B cell (primary cell): ENCODE measurements around the gene ILK. TPM values are rescaled to one million over a fixed set of nuclear protein-coding genes. Genes with fewer than 3 reads are reported as not detected.

Experiments
- ATAC-seq: fragments of 200-7000 bp; cut with Tn5 transposase; one replicate; pipeline ENCODE4 v1.10.0; 2021; ENCODE audit warnings: low read depth, mild to moderate bottlenecking, moderate number of reproducible peaks, moderate library complexity
- CTCF ChIA-PET: fragments of 350-600 bp; sonication (Branson Sonifier 250); formaldehyde crosslinking; loops from one replicate; lab custom pipeline; 2021; ENCODE audit warnings: antibody characterized with exemption, inconsistent platforms; lab: Charles Lee
- POLR2A ChIA-PET: fragments of 350-600 bp; sonication (Branson Sonifier 250); formaldehyde crosslinking; loops from one replicate; lab custom pipeline; 2021; ENCODE audit warnings: antibody characterized with exemption; lab: Charles Lee
- DNase-seq: peaks from one replicate; pipeline ENCODE4 v3.0.0; 2013
- H2AFZ ChIP-seq: 2 replicates; pipeline ENCODE4 v1.6.1; 2012; ENCODE audit warnings: mild to moderate bottlenecking, low read depth, low read length; ENCODE audit not compliant: insufficient read depth, poor library complexity, severe bottlenecking
- H3K27ac ChIP-seq, 2 donors: 1 replicate in 1 of 2; 2 replicates in 1 of 2; pipeline ENCODE4 v1.5.1; 2012 to 2013; ENCODE audit warnings: low read length in 2 of 2, mild to moderate bottlenecking in 2 of 2, moderate library complexity in 1 of 2
- H3K27me3 ChIP-seq, 4 experiments: fragments of 200-600 bp in 1 of 4; sonication (generic) in 1 of 4; replicated peaks in 1 of 4; 1 replicate in 2 of 4; 2 replicates in 2 of 4; pipeline versions ENCODE4 v1.6.1 to v1.7.0; 2013 to 2016; ENCODE audit warnings: low read length in 3 of 4, mild to moderate bottlenecking in 2 of 4, mixed read lengths in 1 of 4, moderate library complexity in 1 of 4; ENCODE audit not compliant: insufficient read depth in 4 of 4, control insufficient read depth in 3 of 4; ENCODE audit errors: control extremely low read depth in 1 of 4
- H3K36me3 ChIP-seq, 2 experiments: replicated peaks in 1 of 2; 1 replicate in 1 of 2; 2 replicates in 1 of 2; pipeline versions ENCODE4 v1.6.1 to v1.7.1; 2013; ENCODE audit warnings: low read length in 1 of 2; ENCODE audit not compliant: insufficient read depth in 2 of 2, control insufficient read depth in 1 of 2; ENCODE audit errors: control extremely low read depth in 1 of 2, extremely low read depth in 1 of 2
- H3K4me1 ChIP-seq, 2 donors: fragments of 200-600 bp in 1 of 2; sonication (generic) in 1 of 2; 1 replicate in 1 of 2; 2 replicates in 1 of 2; pipeline versions ENCODE4 v1.5.1 to v1.6.1; 2013 to 2017; ENCODE audit warnings: low read length in 2 of 2; ENCODE audit not compliant: control insufficient read depth in 2 of 2, insufficient read depth in 2 of 2
- H3K4me2 ChIP-seq: replicated peaks from 2 replicates; pipeline ENCODE3; 2012; ENCODE audit warnings: mild to moderate bottlenecking, low read depth, low read length; ENCODE audit not compliant: poor library complexity, severe bottlenecking
- H3K4me3 ChIP-seq, 5 experiments: fragments of 200-600 bp in 1 of 5; sonication (generic) in 1 of 5; 1 replicate in 3 of 5; 2 replicates in 2 of 5; pipeline versions ENCODE4 v1.5.1 to v1.7.0; 2011 to 2016; ENCODE audit warnings: low read length in 4 of 5, mild to moderate bottlenecking in 4 of 5, low read depth in 2 of 5, control low read depth in 1 of 5, moderate library complexity in 1 of 5; ENCODE audit not compliant: insufficient read depth in 1 of 5; ENCODE audit errors: control extremely low read depth in 1 of 5, extremely low read depth in 1 of 5
- H3K79me2 ChIP-seq: fragments of 200-600 bp; sonication (generic); one replicate; pipeline ENCODE4 v1.6.0; 2016; ENCODE audit warnings: low read length; ENCODE audit not compliant: control insufficient read depth, insufficient read depth
- H3K9ac ChIP-seq: fragments of 200-600 bp; sonication (generic); 2 replicates; pipeline ENCODE4 v1.6.1; 2017; ENCODE audit warnings: mild to moderate bottlenecking, low read length, moderate library complexity
- H3K9me3 ChIP-seq, 3 donors: one replicate each; pipeline versions ENCODE4 v1.6.1 to v1.7.1; 2013; ENCODE audit warnings: low read length in 2 of 3; ENCODE audit not compliant: control insufficient read depth in 2 of 3, insufficient read depth in 1 of 3; ENCODE audit errors: control extremely low read depth in 1 of 3
- H4K20me1 ChIP-seq: 2 replicates; pipeline ENCODE4 v1.6.0; 2012; ENCODE audit warnings: mild to moderate bottlenecking, low read length; ENCODE audit not compliant: insufficient read depth, control insufficient read depth, poor library complexity, severe bottlenecking
- H3K27ac Mint-ChIP-seq: one replicate; pipeline ENCODE4 v1.8.0; 2021; ENCODE audit warnings: mixed read lengths
- H3K27me3 Mint-ChIP-seq: one replicate; pipeline ENCODE4 v1.8.0; 2021; ENCODE audit warnings: mixed read lengths
- H3K4me1 Mint-ChIP-seq: one replicate; pipeline ENCODE4 v1.8.0; 2021; ENCODE audit warnings: mixed read lengths
- H3K4me3 Mint-ChIP-seq: one replicate; pipeline ENCODE4 v1.8.0; 2021; ENCODE audit warnings: mixed read lengths
- H3K9me3 Mint-ChIP-seq: one replicate; pipeline ENCODE4 v1.8.0; 2022; ENCODE audit warnings: mixed read lengths; ENCODE audit not compliant: insufficient read depth
- CTCF ChIP-seq: fragments of 200-600 bp; IDR thresholded peaks from one replicate; pipeline ENCODE4 v1.8.0; 2022; ENCODE audit warnings: antibody characterized with exemption, mild to moderate bottlenecking
- EZH2 ChIP-seq: IDR thresholded peaks from 2 replicates; pipeline ENCODE4 v1.6.1; 2012; ENCODE audit warnings: borderline replicate concordance, low read depth, mild to moderate bottlenecking, moderate library complexity, low read length; ENCODE audit not compliant: insufficient read depth, poor library complexity, severe bottlenecking
- WGBS: methylation state at CpG from one replicate; pipeline ENCODE4 v1.1.5; 2013; ENCODE audit warnings: missing lambda C conversion rate; ENCODE audit not compliant: insufficient coverage; 5-methylcytosine and 5-hydroxymethylcytosine counted together
- intact Hi-C: fragments of 100-400 bp; cut with micrococcal nuclease; formaldehyde crosslinking; loops from one replicate; pipeline ENCODE4 v1.10.0; 2022
- polyA plus RNA-seq: library from polyadenylated mRNA; depleted of rRNA; stranded (reverse); fragments of >200 nt; gene quantifications from 2 replicates; pipeline ENCODE4 v1.2.3, GENCODE V29; 2012
- total RNA-seq, 2 donors: library from RNA; stranded (reverse); fragments of 120-200 nt in 1 of 2; gene quantifications; 1 replicate in 1 of 2; 2 replicates in 1 of 2; pipeline versions ENCODE4 v1.2.3 to v1.2.4, GENCODE V29; 2013 to 2022

Gene ILK
- total and polyA plus RNA-seq, 2 donors (not counting 1 experiment from before 2014, with no cell fraction given), result 88.5 to 131 TPM

DNA sequence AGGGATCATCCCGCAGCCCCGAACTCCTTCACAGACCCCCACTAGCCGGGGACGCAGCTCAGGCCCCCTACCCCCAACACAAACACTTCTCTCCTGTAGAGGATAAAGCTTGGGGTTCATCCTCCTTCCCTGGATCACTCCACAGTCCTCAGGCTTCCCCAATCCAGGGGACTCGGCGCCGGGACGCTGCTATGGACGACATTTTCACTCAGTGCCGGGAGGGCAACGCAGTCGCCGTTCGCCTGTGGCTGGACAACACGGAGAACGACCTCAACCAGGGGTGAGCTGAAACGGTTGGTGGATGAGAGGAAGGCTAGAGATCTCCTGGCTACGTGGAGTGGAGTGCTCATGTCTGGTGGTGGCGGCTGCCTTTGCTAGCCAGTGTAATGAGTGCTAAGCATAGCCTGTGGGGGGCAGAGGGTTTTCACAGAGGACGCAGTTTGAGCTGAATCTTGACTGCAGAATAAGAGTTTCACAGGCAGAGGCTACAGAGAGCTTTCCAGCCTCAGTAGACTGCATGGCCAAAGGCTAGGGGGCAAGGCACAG lies 580 bp downstream of the ILK start:
- Mint-ChIP-seq H3K4me3 (no peak overlapping the region), H3K27ac (no peak overlapping the region), H3K9me3 (no peaks in the 10 kb centered on the region), H3K27me3 (no peaks in the 10 kb centered on the region), H3K4me1 (peaks cover 38% of the 10 kb centered on the region)
- Histone ChIP-seq H3K27ac (peak overlapping the region; percentile 70 to 89), H4K20me1 (peaks cover 35% of the 10 kb centered on the region), H3K4me2 (peak overlapping the region; percentile 94), H3K4me1 (peaks cover 51 to 56% of the 10 kb centered on the region in 2 donors), H3K4me3 (peak overlapping the region; percentile 77 to 96 (median 93)), H2AFZ (peak overlapping the region; percentile 98), H3K79me2 (peaks cover 94% of the 10 kb centered on the region), H3K36me3 (peaks cover 2 to 43% of the 10 kb centered on the region in 2 experiments), H3K27me3 (no peaks in the 10 kb centered on the region), H3K9ac (peak overlapping the region; percentile 94), H3K9me3 (no peaks in the 10 kb centered on the region)
- intact Hi-C loops, result loop anchor here (5.0 kb wide), 3 partner anchors 72 to 372 kb away; partner anchors contain the start of gene FHIP1B
- ChIA-PET CTCF (interaction anchor here (0.6 to 7.0 kb wide), 16 partner anchors 8 to 214 kb away, joined by 3 to 52 read pairs (median 4); partner anchors contain the start of genes MRPL17, SMPD1, TAF10 and TPP1), POLR2A (interaction anchor here (0.7 to 4.6 kb wide), 6 partner anchors 8 to 143 kb away, joined by 3 to 38 read pairs (median 4); partner anchors contain the start of genes DCHS1, MRPL17, TAF10 and TPP1)
- TF ChIP-seq EZH2 (no peak), CTCF (peak; percentile 29)
- ATAC-seq, result peak; percentile 39
- 1% methylated on average over 20 of the region's 20 CpGs for WGBS
- DNase-seq, result peak; percentile 70

DNA sequence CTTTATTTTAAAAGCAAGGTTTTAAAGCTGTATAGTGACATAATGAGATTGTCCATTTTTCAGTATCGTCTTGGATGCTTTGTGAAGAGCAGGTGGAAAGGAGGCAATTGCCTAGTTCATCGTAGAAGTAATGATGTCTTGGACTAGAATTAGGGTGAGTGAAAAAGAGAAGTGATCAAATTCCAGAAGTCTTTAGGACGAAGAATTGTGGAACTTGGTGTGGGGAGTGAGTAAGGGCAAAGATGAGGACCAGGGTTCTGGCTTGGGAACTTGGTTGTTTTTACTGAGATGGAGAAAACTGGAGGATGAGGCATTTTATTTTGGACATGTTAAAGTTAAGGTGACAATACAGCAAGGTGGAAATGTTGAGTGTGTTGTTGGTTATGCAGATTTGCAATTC lies 1.2 kb downstream of the ILK start:
- H3K27me3 Mint-ChIP-seq, result no peaks in the 10 kb centered on the region
- TF ChIP-seq EZH2, result no peak
- TF ChIP-seq CTCF, result no peak
- peaks cover 34% of the 10 kb centered on the region for H3K4me1 Mint-ChIP-seq
- H4K20me1 ChIP-seq, result peaks cover 33% of the 10 kb centered on the region
- POLR2A ChIA-PET, result interaction anchor here (0.7 to 4.6 kb wide), 5 partner anchors 8 to 142 kb away, joined by 3 to 38 read pairs (median 4); partner anchors contain the start of genes DCHS1, TAF10 and TPP1
- H3K79me2 ChIP-seq, result peaks cover 92% of the 10 kb centered on the region
- peak overlapping the region in 1 of 2 donors; percentile 89 for H3K27ac ChIP-seq
- H2AFZ ChIP-seq, result no peak overlapping the region
- H3K27me3 ChIP-seq, result no peaks in the 10 kb centered on the region
- CTCF ChIA-PET, result interaction anchor here (0.6 to 7.0 kb wide), 15 partner anchors 8 to 215 kb away, joined by 3 to 52 read pairs (median 4); partner anchors contain the start of genes MRPL17, SMPD1, TAF10 and TPP1
- 31% methylated on average over 3 of the region's 3 CpGs for WGBS
- H3K4me3 ChIP-seq, result peak overlapping the region; percentile 77 to 96 (median 93)
- no peaks in the 10 kb centered on the region for H3K9me3 Mint-ChIP-seq
- H3K4me3 Mint-ChIP-seq, result no peak overlapping the region
- no peak overlapping the region for H3K27ac Mint-ChIP-seq
- H3K36me3 ChIP-seq, result peaks cover 2 to 43% of the 10 kb centered on the region in 2 experiments
- H3K4me2 ChIP-seq, result peak overlapping the region; percentile 94
- intact Hi-C loops, result loop anchor here (5.0 kb wide), 3 partner anchors 72 to 372 kb away; partner anchors contain the start of gene FHIP1B
- no peak for DNase-seq
- H3K4me1 ChIP-seq, result peaks cover 51 to 56% of the 10 kb centered on the region in 2 donors
- peak overlapping the region; percentile 94 for H3K9ac ChIP-seq
- H3K9me3 ChIP-seq, result no peaks in the 10 kb centered on the region
- ATAC-seq, result no peak
